Measurements from ENCODE around the gene LRRC59. TPM values are rescaled to one million over a fixed set of nuclear protein-coding genes. Genes with fewer than 3 reads are reported as not detected.
"Not testable (repeated sequence)": the region's sequence is repeated elsewhere in the genome, so short reads cannot be mapped to it uniquely, and the experiment has no call there.

The LRRC59 gene
- total RNA-seq, 1 donor from 2014 or later = 75.3 TPM

GRCh38 chr17:50407921-50408320 lies 10.6 kb upstream of the LRRC59 start:
- H3K4me3 Mint-ChIP-seq = no peak overlapping the region
- no peaks in the 10 kb centered on the region for H3K36me3 Mint-ChIP-seq
- H3K27me3 Mint-ChIP-seq = peaks cover 18% of the 10 kb centered on the region

GRCh38 chr17:50406578-50406977 lies 9.3 kb upstream of the LRRC59 start:
- TF ChIP-seq, protein P1, sequence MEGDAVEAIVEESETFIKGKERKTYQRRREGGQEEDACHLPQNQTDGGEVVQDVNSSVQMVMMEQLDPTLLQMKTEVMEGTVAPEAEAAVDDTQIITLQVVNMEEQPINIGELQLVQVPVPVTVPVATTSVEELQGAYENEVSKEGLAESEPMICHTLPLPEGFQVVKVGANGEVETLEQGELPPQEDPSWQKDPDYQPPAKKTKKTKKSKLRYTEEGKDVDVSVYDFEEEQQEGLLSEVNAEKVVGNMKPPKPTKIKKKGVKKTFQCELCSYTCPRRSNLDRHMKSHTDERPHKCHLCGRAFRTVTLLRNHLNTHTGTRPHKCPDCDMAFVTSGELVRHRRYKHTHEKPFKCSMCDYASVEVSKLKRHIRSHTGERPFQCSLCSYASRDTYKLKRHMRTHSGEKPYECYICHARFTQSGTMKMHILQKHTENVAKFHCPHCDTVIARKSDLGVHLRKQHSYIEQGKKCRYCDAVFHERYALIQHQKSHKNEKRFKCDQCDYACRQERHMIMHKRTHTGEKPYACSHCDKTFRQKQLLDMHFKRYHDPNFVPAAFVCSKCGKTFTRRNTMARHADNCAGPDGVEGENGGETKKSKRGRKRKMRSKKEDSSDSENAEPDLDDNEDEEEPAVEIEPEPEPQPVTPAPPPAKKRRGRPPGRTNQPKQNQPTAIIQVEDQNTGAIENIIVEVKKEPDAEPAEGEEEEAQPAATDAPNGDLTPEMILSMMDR (conservative IDR thresholded peaks at IDR 0.05) = no peak
- Mint-ChIP-seq H3K27me3 (peaks cover 18% of the 10 kb centered on the region), H3K4me1 (ENCODE audit: unreplicated experiment) (no peaks in the 10 kb centered on the region), H3K27ac (no peak overlapping the region), H3K36me3 (no peaks in the 10 kb centered on the region), H3K4me3 (no peak overlapping the region), H3K9me3 (no peaks in the 10 kb centered on the region)
- no peak for DNase-seq (ENCODE audit: extremely low spot score, unreplicated experiment)

More at GRCh38 chr17:50407921-50408320, 10.6 kb upstream of the LRRC59 start:
- Mint-ChIP-seq H3K27ac (no peak overlapping the region), H3K9me3 (no peaks in the 10 kb centered on the region), H3K4me1 (ENCODE audit: unreplicated experiment) (no peaks in the 10 kb centered on the region)
- no peak for DNase-seq (ENCODE audit: extremely low spot score, unreplicated experiment)
- TF ChIP-seq, protein P1 (conservative IDR thresholded peaks at IDR 0.05) = no peak

GRCh38 chr17:50405351-50405750 lies 8.0 kb upstream of the LRRC59 start:
- H3K27me3 Mint-ChIP-seq = peaks cover 18% of the 10 kb centered on the region
- H3K36me3 Mint-ChIP-seq; DNase-seq (ENCODE audit: extremely low spot score, unreplicated experiment); H3K9me3 Mint-ChIP-seq; H3K4me1 Mint-ChIP-seq (ENCODE audit: unreplicated experiment); H3K4me3 Mint-ChIP-seq; H3K27ac Mint-ChIP-seq: not testable (repeated sequence)

DNA sequence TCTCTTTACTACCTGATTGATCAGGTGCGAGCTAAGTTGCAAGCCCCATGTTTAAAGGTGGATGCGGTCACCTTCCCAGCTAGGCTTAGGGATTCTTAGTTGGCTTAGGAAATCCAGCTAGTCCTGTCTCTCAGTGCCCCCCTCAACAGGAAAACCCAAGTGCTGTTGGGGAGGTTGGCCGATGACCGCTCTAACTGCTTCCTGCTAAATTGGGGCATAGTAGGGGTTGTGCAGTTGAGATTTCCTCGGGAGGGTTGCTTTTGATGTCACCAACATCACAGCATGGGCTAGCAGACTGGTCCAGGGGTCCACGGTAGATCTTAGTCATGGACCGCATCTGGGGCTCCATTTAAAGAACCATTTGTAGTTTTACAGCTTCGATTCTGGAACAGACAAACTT lies 2.3 kb upstream of the LRRC59 start:
- not testable (repeated sequence) for DNase-seq (ENCODE audit: extremely low spot score, unreplicated experiment); H3K27me3 Mint-ChIP-seq; H3K9me3 Mint-ChIP-seq; H3K27ac Mint-ChIP-seq
- Mint-ChIP-seq H3K4me3 (peak overlapping the region; percentile 47), H3K36me3 (peaks cover 12% of the 10 kb centered on the region), H3K4me1 (ENCODE audit: unreplicated experiment) (peaks cover 20% of the 10 kb centered on the region)

GRCh38 chr17:50398672-50399071 lies 1.3 kb upstream of the LRRC59 start:
- H3K4me1 Mint-ChIP-seq (ENCODE audit: unreplicated experiment) = peaks cover 20% of the 10 kb centered on the region
- peak overlapping the region; percentile 7 for H3K27ac Mint-ChIP-seq
- H3K4me3 Mint-ChIP-seq = peak overlapping the region; percentile 62
- not testable (repeated sequence) for DNase-seq (ENCODE audit: extremely low spot score, unreplicated experiment); H3K27me3 Mint-ChIP-seq; H3K9me3 Mint-ChIP-seq
- peaks cover 15% of the 10 kb centered on the region for H3K36me3 Mint-ChIP-seq

DNA sequence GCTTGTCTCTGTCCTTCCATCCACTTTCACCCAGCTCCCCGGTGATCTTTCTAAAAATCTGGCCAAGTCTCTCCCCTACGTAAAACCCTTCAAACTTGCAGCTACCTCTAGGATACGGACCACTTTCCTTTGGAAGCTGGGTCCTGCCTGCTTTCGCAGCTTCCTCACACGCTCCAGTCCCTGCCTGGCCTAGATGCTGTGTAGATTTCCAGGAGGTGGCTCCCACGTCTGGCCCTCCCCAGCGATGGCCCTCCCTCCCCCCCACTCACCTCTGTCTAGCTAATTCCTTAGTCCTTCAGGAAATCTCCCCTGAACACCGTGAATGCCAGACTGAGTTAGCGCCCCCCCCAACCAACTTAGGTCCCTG lies 579 bp upstream of the LRRC59 start:
- Mint-ChIP-seq H3K27ac (peak overlapping the region; percentile 94), H3K4me1 (ENCODE audit: unreplicated experiment) (peaks cover 20% of the 10 kb centered on the region), H3K36me3 (peaks cover 21% of the 10 kb centered on the region), H3K27me3 (no peaks in the 10 kb centered on the region), H3K9me3 (no peaks in the 10 kb centered on the region), H3K4me3 (peak overlapping the region; percentile 97)
- no peak for DNase-seq (ENCODE audit: extremely low spot score, unreplicated experiment)
- TF ChIP-seq, protein P1 (conservative IDR thresholded peaks at IDR 0.05) = no peak

DNA sequence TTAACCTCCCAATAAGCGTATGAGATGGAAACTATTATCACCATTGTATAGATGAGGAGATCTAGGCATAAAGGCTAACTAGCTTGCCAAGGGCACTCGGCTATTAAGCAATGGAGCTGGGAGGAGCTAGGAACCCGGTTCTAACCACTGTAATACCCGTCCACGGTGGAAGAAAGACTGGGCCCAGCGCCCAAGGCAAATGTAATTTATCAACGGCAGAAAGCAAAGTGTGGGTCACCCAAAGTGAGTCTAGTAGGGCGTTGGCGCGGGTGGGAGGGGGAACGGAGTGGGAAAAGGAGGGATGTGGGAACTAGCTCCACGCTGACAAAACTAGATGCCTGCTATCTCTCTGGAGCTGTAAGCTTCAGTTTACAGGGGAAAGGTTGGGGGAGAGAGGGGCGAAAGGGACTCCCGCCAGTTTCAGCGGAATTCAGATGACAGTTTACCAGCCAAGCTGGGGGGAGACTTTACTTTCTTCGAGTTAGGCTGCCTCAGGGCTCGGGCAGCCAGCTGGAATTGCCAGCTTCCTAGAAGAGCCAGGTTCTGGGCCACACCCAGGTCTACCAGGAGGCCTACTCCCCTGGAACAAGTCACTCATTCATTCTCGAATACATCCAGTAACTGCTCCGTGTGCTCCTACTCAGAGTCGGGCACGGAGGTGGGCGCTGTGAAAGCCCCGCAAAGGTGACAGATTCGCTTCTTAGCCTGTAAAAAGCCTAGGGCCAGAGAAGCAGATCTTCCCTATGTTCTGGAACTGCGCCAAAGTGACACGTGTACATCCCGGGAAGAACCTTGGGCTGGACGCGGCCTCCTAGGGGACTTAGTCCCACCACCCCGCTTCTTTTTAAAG lies 837 bp downstream of the LRRC59 start:
- Mint-ChIP-seq H3K4me1 (ENCODE audit: unreplicated experiment) (peaks cover 20% of the 10 kb centered on the region), H3K9me3 (no peaks in the 10 kb centered on the region), H3K4me3 (peak overlapping the region; percentile 97), H3K36me3 (peaks cover 24% of the 10 kb centered on the region), H3K27ac (peak overlapping the region; percentile 94), H3K27me3 (no peaks in the 10 kb centered on the region)
- no peak for DNase-seq (ENCODE audit: extremely low spot score, unreplicated experiment)
- TF ChIP-seq, protein P1 (conservative IDR thresholded peaks at IDR 0.05) = no peak
